Gastrocnemius medialis (tissue), 4 donors: ENCODE data around the gene PNPLA3.

Experiments used
- CTCF ChIP-seq, 5 experiments: fragments of 450-650 bp in 3 of 5; fragments of 200-600 bp in 2 of 5; sonication (generic) in 2 of 5; IDR thresholded peaks in 4 of 5; conservative IDR thresholded peaks in 1 of 5; 1 replicate in 4 of 5; 2 replicates in 1 of 5; pipeline ENCODE4 v1.5.1; 2016 to 2019; ENCODE audit warnings: antibody characterized with exemption in 5 of 5, mild to moderate bottlenecking in 3 of 5, moderate library complexity in 3 of 5
- POLR2A ChIP-seq, 2 donors: fragments of 450-650 bp; IDR thresholded peaks; one replicate each; pipeline ENCODE4 v1.6.1; 2017; ENCODE audit warnings: antibody characterized with exemption in 2 of 2, mild to moderate bottlenecking in 2 of 2, moderate library complexity in 2 of 2

DNA sequence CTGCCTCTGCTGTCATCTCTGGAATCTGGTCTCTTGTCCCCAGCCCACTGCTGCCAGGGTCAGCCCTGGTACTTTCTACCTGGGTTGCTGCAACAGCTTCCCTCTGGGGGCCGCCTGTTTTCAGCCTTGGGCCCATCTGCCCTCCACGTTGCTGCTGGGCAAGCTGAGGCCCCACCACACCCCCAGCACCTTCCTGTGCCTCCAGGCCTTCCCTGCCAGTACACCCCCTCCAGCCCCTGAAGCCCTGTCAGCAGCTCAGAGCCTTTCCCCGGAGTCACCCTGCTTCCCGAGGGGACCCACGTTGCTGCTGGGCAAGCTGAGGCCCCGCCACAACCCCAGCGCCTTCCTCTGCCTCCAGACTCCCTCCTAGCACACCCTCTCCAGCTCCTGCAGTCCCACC, 28.4 kb downstream of the PNPLA3 start:
- TF ChIP-seq CTCF (IDR thresholded peaks at IDR 0.05 in 4 of 5, conservative IDR thresholded peaks at IDR 0.05 in 1 of 5) (no peak), POLR2A (IDR thresholded peaks at IDR 0.05) (no peak)
